ENCODE results near the gene KDM8.

DNA sequence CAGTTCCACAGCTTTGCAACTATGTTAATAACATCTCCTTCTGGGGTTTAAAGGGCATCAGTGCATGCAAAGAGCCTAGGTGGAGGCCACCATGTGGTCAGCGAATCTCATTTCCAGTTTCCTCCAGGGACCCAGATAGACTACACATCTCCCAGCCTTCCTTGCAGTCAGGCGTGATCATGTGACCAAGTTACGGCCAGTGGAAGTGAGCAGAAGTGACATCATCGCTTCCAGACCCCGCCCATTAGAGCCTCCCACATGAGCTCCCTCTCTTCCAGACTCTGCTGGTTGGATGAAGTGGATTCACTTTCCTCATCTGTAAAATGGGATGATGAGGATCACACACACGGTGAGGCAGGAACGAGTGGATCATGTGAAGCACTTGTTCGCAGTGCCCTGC, 27.4 kb upstream of the KDM8 start:
- TF ChIP-seq POLR2AphosphoS5 (IDR thresholded peaks at IDR 0.05; ENCODE audit: borderline replicate concordance, low read depth, low read length), result no peak
- no peak for TF ChIP-seq EZH2 (IDR thresholded peaks at IDR 0.05)
